ENCODE data around the gene SLC25A26.
A peak's percentile ranks its signal among the peaks of the same experiment; 100 is the strongest.

SLC25A26 gene

GRCh38 chr3:66338927-66339326 is 118.1 kb downstream of the SLC25A26 start:
- DNase-seq = no peak

DNA sequence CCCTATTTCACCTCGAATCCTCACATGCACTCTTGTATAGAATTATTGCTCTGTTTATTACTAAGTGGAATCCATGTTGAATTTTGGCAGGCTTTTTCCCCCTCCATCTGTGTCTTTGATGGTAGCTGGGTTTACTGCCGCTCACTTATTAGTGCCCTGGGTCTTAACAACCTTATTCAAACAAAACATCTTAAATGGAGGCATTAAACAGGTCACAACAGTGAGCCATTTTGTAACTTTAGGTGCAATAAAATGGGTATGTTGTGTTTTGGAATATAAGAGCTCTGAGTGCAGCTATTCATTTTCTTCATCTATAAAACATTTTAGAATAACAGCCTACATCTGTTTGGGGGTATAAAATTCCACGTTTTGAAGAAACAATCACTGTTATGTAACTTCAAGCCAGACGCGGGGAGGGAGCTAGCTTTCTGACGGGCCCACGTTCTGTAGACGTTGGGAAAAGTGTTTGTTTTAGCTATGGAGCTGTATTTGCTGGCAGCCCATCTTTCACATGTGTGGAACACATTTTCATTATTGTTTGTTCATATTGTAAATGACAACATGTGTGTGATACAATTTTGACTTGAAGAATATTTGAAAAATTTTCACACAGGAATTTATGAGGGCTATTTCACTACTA is 122.0 kb downstream of the SLC25A26 start:
- DNase-seq = no peak

GRCh38 chr3:66344391-66344811 is 123.6 kb downstream of the SLC25A26 start:
- no peak for DNase-seq

- no peak for DNase-seq
Measured at GRCh38 chr3:66344848-66345578, 124.2 kb downstream of the SLC25A26 start.

- DNase-seq = no peak
Measured at GRCh38 chr3:66348704-66349103, 127.9 kb downstream of the SLC25A26 start.

DNA sequence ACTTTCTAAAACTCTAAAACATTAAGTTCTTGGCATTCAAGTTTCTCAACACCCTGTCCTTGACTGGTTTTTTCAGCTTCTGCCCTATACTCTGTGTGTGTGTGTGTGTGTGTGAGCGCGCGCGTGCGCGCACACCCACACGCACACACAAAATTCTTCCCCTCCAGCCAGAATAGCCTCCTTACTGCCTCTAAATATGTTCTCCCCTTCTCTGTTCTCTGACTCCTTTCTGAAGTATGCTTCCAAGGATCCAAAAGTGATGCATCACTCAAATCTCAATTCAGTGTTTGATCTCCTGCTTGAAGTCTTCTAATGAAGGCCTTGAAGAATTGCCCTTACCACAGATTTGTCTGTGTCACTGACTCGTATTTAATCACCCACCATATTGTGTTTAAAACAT is 129.8 kb downstream of the SLC25A26 start:
- DNase-seq = no peak

GRCh38 chr3:66353039-66353438 is 132.2 kb downstream of the SLC25A26 start:
- DNase-seq = no peak

DNA sequence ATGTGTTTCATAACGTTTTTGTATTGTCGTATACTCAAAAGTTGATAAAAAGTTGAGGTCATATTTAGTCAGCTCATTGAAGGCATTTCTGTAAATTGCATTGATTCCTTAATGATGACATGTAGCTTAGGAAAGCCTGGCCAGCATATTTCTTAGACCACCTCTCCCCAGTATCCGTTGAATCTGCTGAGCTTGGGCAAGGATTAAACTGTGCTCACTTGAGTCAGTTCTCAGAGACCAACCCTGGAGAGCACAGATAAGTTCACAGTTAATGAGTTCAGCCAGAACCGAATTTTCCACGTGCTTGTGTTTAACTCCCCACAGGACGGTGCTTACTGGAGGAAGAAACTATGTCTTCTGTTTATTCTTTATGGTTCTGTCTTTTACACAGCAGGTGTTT is 132.7 kb downstream of the SLC25A26 start:
- no peak for DNase-seq

GRCh38 chr3:66354001-66354400 is 133.2 kb downstream of the SLC25A26 start:
- no peak for DNase-seq

- no peak for DNase-seq
Measured at GRCh38 chr3:66355394-66355793, 134.6 kb downstream of the SLC25A26 start.

- DNase-seq = no peak
Measured at GRCh38 chr3:66355997-66356396, 135.2 kb downstream of the SLC25A26 start.

DNA sequence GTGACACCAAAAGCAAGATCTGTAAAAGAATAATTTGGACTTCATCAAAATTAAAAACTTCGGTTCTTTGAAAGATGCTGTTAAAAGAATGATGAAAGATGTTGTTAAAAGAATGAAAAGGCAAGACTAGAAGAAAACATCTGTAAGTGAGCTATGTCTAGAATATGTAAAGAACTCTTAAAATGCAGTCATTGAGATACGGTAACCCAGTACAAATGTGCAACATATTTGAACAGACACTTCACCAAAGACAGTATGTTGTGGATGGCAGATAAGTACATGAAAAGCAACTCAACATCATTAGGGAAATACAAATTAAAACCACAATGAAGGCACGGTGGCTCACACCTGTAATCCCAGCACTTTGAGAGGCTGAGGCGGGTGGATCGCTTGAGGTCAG is 140.6 kb downstream of the SLC25A26 start:
- no peak for DNase-seq

- DNase-seq = no peak
Measured at GRCh38 chr3:66362541-66362941, 141.7 kb downstream of the SLC25A26 start.

- DNase-seq = no peak
Measured at GRCh38 chr3:66363148-66363547, 142.3 kb downstream of the SLC25A26 start.

DNA sequence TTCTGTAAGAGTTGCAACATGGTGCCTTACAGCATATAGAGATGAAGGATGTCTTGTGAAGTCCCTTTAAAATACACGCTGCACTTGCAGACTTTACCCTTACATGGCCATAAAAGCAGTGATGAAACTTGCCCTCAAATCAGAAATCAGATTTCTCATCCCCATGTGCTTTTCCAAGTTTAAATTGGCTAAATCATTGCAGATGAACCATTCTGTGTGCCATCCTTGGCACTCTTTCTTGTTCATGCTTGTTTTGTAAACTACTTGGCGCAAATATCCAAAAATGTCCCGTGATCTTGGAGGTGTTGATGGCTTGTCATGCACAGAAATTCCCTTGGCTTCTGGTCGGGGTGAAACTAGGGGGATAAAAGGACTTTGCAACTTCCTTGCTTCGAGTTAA is 144.3 kb downstream of the SLC25A26 start:
- no peak for DNase-seq

GRCh38 chr3:66366747-66367146 is 145.9 kb downstream of the SLC25A26 start:
- DNase-seq = no peak

- DNase-seq = peak in 1 of 2 experiments; percentile 6
Measured at GRCh38 chr3:66367979-66368378, 147.2 kb downstream of the SLC25A26 start.

DNA sequence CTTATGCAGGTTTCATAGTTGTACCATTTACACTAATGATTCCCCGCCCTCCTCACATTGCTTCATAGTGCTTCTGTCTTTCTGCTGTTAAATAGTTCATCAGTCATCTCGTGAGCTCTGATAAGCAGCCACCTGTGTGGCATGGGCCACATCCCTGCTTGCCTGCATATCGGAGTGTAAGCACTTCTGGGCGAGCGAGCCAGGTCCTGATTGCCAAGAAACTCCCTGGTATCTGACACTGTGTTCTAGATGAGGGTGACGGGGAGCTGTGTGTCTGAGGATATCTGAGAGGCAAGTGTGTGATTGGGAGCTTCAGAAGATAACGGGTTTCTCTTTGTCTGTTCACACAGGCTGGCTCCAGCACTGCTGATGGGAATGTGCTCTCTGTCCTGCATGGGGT is 149.4 kb downstream of the SLC25A26 start:
- DNase-seq = no peak

DNA sequence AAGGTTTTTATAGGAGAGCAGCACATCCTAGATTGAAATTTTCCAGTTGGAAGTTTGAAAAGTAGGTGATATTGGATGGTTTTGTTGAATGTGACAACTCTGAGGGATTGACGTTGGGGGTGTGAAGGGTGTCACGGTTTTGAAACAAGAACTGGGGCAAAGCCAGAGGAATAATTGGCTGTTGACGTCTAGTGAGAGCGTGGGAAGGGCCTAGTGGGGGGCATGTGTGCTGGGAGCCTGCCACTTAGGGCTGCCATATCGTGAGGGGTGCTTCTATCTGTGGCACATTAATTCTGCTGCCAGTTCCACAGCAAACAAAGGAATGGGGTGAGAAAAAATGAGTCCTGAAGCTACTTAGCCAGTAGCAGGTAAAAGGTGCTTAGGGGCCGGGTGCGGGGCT is 150.6 kb downstream of the SLC25A26 start:
- DNase-seq = no peak

- peak in 1 of 2 experiments; percentile 6 for DNase-seq
Measured at GRCh38 chr3:66372681-66373350, 152.0 kb downstream of the SLC25A26 start.

DNA sequence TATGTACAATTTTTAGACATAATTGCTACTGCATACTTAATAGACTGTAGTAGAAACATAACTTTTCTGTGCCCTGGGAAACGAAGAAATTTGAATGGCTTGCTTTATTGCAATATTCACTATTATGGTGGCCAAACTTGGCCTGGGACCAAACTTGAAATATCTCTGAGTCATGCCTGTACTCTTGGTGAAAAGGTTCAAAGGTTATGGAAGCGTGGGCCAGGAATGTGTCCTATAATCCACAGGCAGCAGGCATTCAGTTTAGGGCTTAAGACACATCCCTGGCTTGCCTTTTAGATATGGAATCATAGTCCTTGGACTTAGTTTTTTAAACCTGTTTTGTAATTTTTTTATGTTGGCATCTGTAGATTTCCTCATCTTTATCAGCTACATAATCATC is 155.8 kb downstream of the SLC25A26 start:
- DNase-seq = no peak

- no peak for DNase-seq
Measured at GRCh38 chr3:66377800-66378199, 157.0 kb downstream of the SLC25A26 start.

DNA sequence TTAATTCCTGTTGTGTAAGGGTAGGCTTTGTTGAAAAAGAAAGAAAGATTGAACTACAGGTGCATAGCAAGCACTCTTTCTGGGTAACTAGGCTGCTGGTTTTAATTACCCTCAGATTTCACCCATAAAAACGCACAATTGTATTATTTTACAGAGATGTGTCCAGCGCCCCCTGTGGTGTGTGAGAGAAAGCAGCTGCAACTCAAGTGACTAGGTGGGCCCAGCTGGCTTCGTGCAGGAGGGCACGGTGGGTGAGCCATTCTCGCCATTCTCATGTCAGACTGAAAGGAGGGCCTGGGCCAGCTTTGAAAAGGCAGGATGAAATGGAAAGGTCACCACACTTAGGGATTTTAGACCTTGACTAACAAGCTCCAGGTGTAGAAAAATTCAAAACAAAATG is 157.5 kb downstream of the SLC25A26 start:
- peak in 1 of 2 experiments; percentile 13 for DNase-seq

DNA sequence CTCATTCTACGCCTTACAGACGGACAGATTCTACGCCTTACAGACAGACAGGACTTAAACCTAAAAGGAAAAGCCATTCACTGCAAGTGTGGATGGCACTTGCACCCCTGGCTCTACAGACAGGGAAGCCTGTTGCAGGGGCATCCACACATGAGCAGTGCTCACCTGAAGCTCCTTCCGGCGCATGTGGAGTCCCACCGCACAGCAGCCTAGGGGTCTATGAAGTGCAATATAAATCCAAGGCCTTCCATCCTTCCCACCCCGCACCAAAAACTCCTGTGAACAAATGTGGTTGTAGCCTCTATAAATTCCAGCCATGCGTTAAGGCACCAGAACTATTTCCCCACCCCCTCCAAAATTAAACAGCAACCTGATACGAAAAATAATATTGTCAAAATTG is 158.8 kb downstream of the SLC25A26 start:
- no peak for DNase-seq
